Central memory CD4-positive, alpha-beta T cell (primary cell): ENCODE data around the gene TRPV4.

Experiments used
- DNase-seq: peaks from one replicate; pipeline ENCODE4 v3.0.0; 2022

Gene TRPV4

GRCh38 chr12:109738878-109739665 lies 94.1 kb downstream of the TRPV4 start:
- no peak for DNase-seq

DNA sequence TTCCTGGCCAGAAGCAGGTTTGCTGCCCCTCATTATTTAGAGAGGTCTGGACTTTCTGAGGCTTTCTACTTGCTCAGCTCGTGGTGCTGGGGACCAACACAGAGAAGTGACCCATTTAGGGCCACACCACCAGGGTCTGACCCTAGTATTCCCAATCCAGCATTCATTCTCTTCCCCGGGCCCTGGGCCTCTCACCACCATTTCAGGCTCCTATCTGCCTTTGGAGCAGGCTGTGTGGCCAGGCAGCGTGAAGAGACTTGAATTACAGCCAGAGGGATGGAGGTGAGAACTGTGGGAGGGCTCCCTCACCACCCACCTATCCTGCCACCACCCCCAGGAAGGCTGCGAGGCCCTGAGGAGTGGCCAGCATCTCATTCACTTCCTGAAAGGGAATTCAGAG lies 95.0 kb downstream of the TRPV4 start:
- no peak for DNase-seq

DNA sequence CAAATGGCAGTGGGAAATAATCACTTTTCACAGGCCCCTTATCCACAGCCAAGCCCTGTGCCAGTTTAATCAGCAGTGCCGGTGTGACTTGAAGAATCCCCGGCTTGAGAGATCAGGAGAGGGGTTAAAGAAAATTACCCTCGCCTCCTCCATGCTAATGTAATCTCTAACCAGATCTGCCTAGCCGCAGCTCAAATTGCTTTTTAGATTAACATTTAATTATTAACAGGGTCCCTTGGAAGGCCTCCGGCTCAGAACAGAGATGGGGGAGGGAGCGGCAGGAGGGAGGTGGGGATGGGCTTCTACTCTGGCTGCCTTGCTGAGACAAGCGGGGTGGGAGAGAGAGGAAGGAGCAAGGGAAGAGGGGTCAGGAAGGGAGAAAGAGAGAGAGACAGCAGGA lies 95.6 kb downstream of the TRPV4 start:
- DNase-seq, result no peak

DNA sequence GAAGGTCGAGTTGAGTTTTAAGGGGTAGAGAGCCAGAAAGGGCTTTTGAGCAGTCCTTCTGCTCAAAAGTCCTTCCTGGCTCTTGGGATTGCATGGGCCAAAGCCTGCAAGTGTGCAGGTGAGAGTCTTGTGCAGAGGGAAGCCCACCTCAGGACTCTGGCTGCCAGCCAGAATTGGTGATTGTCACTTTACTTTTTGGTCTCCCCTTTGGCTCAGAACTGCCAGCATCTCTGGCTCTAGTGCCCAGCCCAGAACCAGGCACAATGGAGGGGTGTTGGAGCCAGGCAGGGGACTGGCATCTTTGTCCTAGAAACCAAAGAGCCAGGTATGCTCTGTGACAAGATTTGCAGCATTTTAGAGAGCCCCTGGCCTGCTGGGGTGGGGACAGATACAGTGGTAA lies 96.1 kb downstream of the TRPV4 start:
- no peak for DNase-seq

GRCh38 chr12:109736552-109737108 lies 96.6 kb downstream of the TRPV4 start:
- DNase-seq, result no peak

- DNase-seq, result no peak
These were observed 97.2 kb downstream of the TRPV4 start for GRCh38 chr12:109735825-109736551.

DNA sequence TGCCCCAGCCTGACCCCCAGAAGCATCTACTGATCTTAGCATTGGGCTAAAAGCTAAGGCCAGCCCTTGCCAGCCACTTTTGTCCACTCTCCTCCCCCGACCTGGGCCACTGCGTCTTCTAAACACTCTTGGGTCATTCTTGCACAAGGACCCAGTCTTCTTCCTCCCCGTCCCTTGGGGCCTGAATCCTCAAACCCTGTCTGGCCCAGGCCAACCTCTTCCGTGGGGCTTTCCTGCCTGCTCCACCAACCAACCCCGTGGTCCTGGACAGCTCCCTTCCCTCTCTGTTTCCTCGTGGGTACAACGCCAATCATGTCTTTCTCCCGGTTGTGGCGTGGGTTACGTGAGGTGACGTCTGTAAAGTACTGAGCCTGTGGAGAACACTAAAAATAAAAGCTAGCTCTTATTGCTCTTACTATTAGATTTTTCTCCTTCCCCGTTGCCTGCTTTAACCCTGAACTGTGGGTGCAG lies 98.1 kb downstream of the TRPV4 start:
- no peak for DNase-seq

DNA sequence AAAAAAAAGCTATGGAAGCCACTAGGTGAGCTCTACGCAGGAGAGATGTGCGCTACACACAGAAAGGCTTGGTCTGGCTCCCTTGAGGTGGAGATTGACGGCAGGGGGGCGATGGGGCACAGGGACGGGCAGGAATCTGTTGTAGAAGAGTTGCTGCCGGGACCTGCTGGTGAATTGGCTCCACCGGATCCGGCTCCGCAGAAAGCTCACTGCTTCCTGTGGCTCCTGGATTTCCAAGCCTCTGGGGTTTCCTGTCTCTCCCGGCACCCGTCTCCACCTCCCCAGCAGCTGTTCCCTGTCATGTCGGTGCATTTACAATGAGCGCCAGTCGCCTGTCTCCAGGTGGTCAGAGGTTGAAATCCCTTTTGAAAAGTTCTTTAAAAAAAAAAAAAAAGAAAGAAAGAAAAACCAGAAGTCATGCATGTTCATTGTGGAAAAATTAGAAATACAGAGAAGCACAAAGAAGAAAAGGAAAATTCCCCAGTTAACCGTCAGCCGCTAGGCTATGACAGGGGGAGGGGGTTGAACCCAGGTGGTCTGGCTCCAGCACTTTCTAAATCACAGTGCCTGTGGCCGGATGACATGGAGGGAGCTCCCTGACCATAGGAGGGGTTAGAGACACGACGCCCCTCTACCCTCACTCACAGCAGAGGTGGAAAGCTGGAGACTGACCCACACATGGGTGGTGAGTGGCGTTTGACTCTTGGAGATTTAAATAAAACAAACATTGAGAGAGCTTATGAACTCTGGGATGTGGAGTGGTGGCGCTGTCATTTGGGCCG lies 98.8 kb downstream of the TRPV4 start:
- DNase-seq, result no peak
